Measurements from ENCODE around the gene CDR2. TPM values are rescaled to one million over a fixed set of nuclear protein-coding genes. Genes with fewer than 3 reads are reported as not detected.

Gene CDR2
- total and polyA plus RNA-seq, 11 donors: 3.7 to 12.4 (median 6.0) TPM

- 94 to 100% (median 95%) methylated on average over 2 of the region's 2 CpGs for WGBS, 4 donors
- DNase-seq (no peak), ATAC-seq (no peak)
- Histone ChIP-seq H3K9me3 (no peaks in the 10 kb centered on the region), H3K27ac (no peak overlapping the region), H3K4me1 (peaks cover 0 to 29% (median 4%) of the 10 kb centered on the region in 12 donors), H3K27me3 (no peaks in the 10 kb centered on the region), H3K36me3 (peaks cover 0 to 76% (median 46%) of the 10 kb centered on the region in 9 donors), H3K4me3 (no peak overlapping the region)
- intact Hi-C loops (cut with DNase I): no loop called here
- TF ChIP-seq CTCF (IDR thresholded peaks at IDR 0.05): no peak
- TF ChIP-seq POLR2A (IDR thresholded peaks at IDR 0.05): no peak
These were observed 26.1 kb downstream of the CDR2 start for GRCh38 chr16:22348291-22348690.

GRCh38 chr16:22347100-22347820, 27.2 kb downstream of the CDR2 start:
- DNase-seq (peak in 4 of 5 donors; percentile 33 to 74 (median 68)), ATAC-seq (peak; percentile 88 to 99 (median 96))
- H3K4me3 ChIP-seq: no peak overlapping the region
- TF ChIP-seq CTCF (IDR thresholded peaks at IDR 0.05) (no peak), POLR2A (IDR thresholded peaks at IDR 0.05) (no peak)
- H3K9me3 ChIP-seq: no peaks in the 10 kb centered on the region
- WGBS, 4 donors: 70 to 81% (median 76%) methylated on average over 20 of the region's 20 CpGs
- peaks cover 0 to 19% (median 4%) of the 10 kb centered on the region in 12 donors for H3K4me1 ChIP-seq
- H3K36me3 ChIP-seq: peaks cover 0 to 75% (median 46%) of the 10 kb centered on the region in 9 donors
- H3K27ac ChIP-seq: peak overlapping the region in 5 of 12 donors; percentile 5 to 66 (median 20)
- no peaks in the 10 kb centered on the region for H3K27me3 ChIP-seq
- intact Hi-C loops (cut with DNase I): no loop called here

DNA sequence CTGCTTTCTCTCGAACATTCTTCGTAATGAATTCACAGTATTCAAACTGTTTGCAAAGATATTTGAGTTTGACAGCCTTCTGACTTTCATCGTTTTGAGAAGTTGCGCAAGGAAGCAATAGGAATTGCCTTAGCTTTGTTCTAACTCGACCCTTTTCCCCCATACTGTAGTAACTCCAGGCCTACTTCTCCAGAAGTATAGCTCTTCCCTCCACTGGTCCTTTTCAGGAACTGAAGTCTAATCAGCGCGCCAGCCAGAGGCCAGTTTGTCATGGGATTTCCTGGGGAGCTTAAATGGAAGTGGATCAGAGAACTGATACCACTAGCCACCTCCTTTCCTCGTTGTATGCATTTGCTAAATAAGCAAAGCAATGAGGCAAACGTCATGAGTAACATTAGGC, 27.9 kb downstream of the CDR2 start:
- intact Hi-C loops (cut with DNase I): no loop called here
- H3K36me3 ChIP-seq: peaks cover 0 to 70% (median 46%) of the 10 kb centered on the region in 9 donors
- no peaks in the 10 kb centered on the region for H3K9me3 ChIP-seq
- DNase-seq (no peak), ATAC-seq (peak; percentile 21 to 63 (median 52))
- 68 to 78% (median 73%) methylated on average over 9 of the region's 9 CpGs for WGBS, 4 donors
- peak overlapping the region in 5 of 12 donors; percentile 5 to 66 (median 20) for H3K27ac ChIP-seq
- H3K4me3 ChIP-seq: no peak overlapping the region
- no peak for TF ChIP-seq CTCF (IDR thresholded peaks at IDR 0.05)
- no peak for TF ChIP-seq POLR2A (IDR thresholded peaks at IDR 0.05)
- no peaks in the 10 kb centered on the region for H3K27me3 ChIP-seq
- H3K4me1 ChIP-seq: peaks cover 0 to 16% (median 4%) of the 10 kb centered on the region in 12 donors

- Histone ChIP-seq H3K4me3 (no peak overlapping the region), H3K27ac (no peak overlapping the region), H3K27me3 (no peaks in the 10 kb centered on the region), H3K9me3 (peaks cover 0 to 27% (median 4%) of the 10 kb centered on the region in 12 donors), H3K36me3 (peaks cover 0 to 45% (median 20%) of the 10 kb centered on the region in 9 donors), H3K4me1 (peaks cover 0 to 12% (median 0%) of the 10 kb centered on the region in 12 donors)
- WGBS, 4 donors: 94 to 96% (median 95%) methylated on average over 2 of the region's 2 CpGs
- DNase-seq (no peak), ATAC-seq (no peak)
- TF ChIP-seq POLR2A (IDR thresholded peaks at IDR 0.05): no peak
- no peak for TF ChIP-seq CTCF (IDR thresholded peaks at IDR 0.05)
- intact Hi-C loops (cut with DNase I): no loop called here
These were observed 32.3 kb downstream of the CDR2 start for GRCh38 chr16:22342082-22342481.

All from heart left ventricle (tissue), 16 donors.